ENCODE results near the gene GRM1. TPM values are rescaled to one million over a fixed set of nuclear protein-coding genes. Genes with fewer than 3 reads are reported as not detected.

GRM1 gene
- total RNA-seq, 1 donor from 2014 or later, result 0.39 TPM

DNA sequence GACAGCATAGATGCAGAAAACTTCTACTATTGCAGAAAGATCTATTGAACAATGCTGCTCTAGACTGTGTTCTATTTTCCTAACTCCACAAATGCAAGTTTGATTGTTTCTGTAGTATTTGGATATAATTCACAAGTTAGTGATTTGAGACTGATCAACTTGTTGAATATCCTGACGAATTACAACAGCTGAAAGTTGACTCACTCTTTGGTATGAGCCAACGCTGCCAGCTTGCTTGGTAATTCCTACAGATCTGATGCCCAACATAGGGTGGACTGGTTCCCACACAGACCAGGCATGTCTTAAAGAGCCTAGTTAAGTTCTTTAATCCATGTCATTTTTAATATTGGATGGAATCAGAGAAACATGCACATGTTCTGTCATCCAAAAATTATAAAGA, 283.7 kb downstream of the GRM1 start:
- TF ChIP-seq, protein P1, sequence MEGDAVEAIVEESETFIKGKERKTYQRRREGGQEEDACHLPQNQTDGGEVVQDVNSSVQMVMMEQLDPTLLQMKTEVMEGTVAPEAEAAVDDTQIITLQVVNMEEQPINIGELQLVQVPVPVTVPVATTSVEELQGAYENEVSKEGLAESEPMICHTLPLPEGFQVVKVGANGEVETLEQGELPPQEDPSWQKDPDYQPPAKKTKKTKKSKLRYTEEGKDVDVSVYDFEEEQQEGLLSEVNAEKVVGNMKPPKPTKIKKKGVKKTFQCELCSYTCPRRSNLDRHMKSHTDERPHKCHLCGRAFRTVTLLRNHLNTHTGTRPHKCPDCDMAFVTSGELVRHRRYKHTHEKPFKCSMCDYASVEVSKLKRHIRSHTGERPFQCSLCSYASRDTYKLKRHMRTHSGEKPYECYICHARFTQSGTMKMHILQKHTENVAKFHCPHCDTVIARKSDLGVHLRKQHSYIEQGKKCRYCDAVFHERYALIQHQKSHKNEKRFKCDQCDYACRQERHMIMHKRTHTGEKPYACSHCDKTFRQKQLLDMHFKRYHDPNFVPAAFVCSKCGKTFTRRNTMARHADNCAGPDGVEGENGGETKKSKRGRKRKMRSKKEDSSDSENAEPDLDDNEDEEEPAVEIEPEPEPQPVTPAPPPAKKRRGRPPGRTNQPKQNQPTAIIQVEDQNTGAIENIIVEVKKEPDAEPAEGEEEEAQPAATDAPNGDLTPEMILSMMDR (conservative IDR thresholded peaks at IDR 0.05), result no peak
- Mint-ChIP-seq H3K4me3 (no peak overlapping the region), H3K27ac (no peak overlapping the region), H3K36me3 (no peaks in the 10 kb centered on the region), H3K4me1 (ENCODE audit: unreplicated experiment) (no peaks in the 10 kb centered on the region), H3K27me3 (no peaks in the 10 kb centered on the region), H3K9me3 (no peaks in the 10 kb centered on the region)
- no peak for DNase-seq (ENCODE audit: extremely low spot score, unreplicated experiment)

GRCh38 chr6:146315381-146316174, 286.7 kb downstream of the GRM1 start:
- TF ChIP-seq, protein P1 (conservative IDR thresholded peaks at IDR 0.05), result no peak

GRCh38 chr6:146316175-146316495, 287.3 kb downstream of the GRM1 start:
- no peaks in the 10 kb centered on the region for H3K27me3 Mint-ChIP-seq
- H3K36me3 Mint-ChIP-seq, result no peaks in the 10 kb centered on the region
- H3K27ac Mint-ChIP-seq, result no peak overlapping the region
- TF ChIP-seq, protein P1 (conservative IDR thresholded peaks at IDR 0.05), result no peak
- H3K9me3 Mint-ChIP-seq, result no peaks in the 10 kb centered on the region
- H3K4me1 Mint-ChIP-seq (ENCODE audit: unreplicated experiment), result no peaks in the 10 kb centered on the region
- H3K4me3 Mint-ChIP-seq, result no peak overlapping the region
- DNase-seq (ENCODE audit: extremely low spot score, unreplicated experiment), result no peak

More at GRCh38 chr6:146315381-146316174, 286.7 kb downstream of the GRM1 start:
- no peaks in the 10 kb centered on the region for H3K4me1 Mint-ChIP-seq (ENCODE audit: unreplicated experiment)
- no peaks in the 10 kb centered on the region for H3K9me3 Mint-ChIP-seq
- no peak overlapping the region for H3K4me3 Mint-ChIP-seq
- H3K27ac Mint-ChIP-seq, result no peak overlapping the region
- DNase-seq (ENCODE audit: extremely low spot score, unreplicated experiment), result no peak
- no peaks in the 10 kb centered on the region for H3K27me3 Mint-ChIP-seq
- no peaks in the 10 kb centered on the region for H3K36me3 Mint-ChIP-seq

GRCh38 chr6:146331013-146331412, 302.2 kb downstream of the GRM1 start:
- H3K27ac Mint-ChIP-seq, result no peak overlapping the region

GRCh38 chr6:146335336-146335735, 306.5 kb downstream of the GRM1 start:
- Mint-ChIP-seq H3K27me3 (no peaks in the 10 kb centered on the region), H3K4me3 (no peak overlapping the region), H3K27ac (no peak overlapping the region), H3K9me3 (no peaks in the 10 kb centered on the region), H3K36me3 (no peaks in the 10 kb centered on the region), H3K4me1 (ENCODE audit: unreplicated experiment) (peaks cover 5% of the 10 kb centered on the region)
- TF ChIP-seq, protein P1 (conservative IDR thresholded peaks at IDR 0.05), result no peak
- no peak for DNase-seq (ENCODE audit: extremely low spot score, unreplicated experiment)

More at GRCh38 chr6:146331013-146331412, 302.2 kb downstream of the GRM1 start:
- no peak for DNase-seq (ENCODE audit: extremely low spot score, unreplicated experiment)
- no peak overlapping the region for H3K4me3 Mint-ChIP-seq
- no peaks in the 10 kb centered on the region for H3K9me3 Mint-ChIP-seq
- no peaks in the 10 kb centered on the region for H3K36me3 Mint-ChIP-seq
- no peaks in the 10 kb centered on the region for H3K4me1 Mint-ChIP-seq (ENCODE audit: unreplicated experiment)
- TF ChIP-seq, protein P1 (conservative IDR thresholded peaks at IDR 0.05), result no peak
- H3K27me3 Mint-ChIP-seq, result no peaks in the 10 kb centered on the region
